ENCODE data around the gene SFXN4.
A peak's percentile ranks its signal among the peaks of the same experiment; 100 is the strongest.
"Not testable (repeated sequence)": the region's sequence is repeated elsewhere in the genome, so short reads cannot be mapped to it uniquely, and the experiment has no call there.

Gene SFXN4

DNA sequence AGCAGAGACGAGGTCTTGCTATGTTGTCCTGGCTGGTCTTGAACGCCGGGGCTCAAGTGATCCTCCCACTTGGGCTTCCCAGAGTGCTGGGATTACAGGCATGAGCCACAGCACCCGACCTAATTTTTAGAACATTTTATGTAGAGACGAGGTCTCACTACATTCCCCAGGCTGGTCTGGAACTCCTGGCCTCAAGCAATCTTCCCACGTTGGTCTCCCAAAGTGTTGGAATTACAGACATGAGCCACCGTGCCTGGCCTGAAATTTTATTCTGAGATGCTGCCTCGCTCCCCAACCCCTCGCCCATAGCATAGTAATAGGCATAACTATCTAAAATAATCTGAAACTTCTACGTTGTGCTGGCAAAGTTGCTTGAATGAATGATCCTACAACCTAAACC, 21.9 kb downstream of the SFXN4 start:
- no peak for DNase-seq (ENCODE audit: low spot score)

GRCh38 chr10:119140603-119141245, 24.8 kb downstream of the SFXN4 start:
- no peak for DNase-seq (ENCODE audit: low spot score)

GRCh38 chr10:119139464-119140067, 25.9 kb downstream of the SFXN4 start:
- DNase-seq (ENCODE audit: low spot score) = peak; percentile 65

DNA sequence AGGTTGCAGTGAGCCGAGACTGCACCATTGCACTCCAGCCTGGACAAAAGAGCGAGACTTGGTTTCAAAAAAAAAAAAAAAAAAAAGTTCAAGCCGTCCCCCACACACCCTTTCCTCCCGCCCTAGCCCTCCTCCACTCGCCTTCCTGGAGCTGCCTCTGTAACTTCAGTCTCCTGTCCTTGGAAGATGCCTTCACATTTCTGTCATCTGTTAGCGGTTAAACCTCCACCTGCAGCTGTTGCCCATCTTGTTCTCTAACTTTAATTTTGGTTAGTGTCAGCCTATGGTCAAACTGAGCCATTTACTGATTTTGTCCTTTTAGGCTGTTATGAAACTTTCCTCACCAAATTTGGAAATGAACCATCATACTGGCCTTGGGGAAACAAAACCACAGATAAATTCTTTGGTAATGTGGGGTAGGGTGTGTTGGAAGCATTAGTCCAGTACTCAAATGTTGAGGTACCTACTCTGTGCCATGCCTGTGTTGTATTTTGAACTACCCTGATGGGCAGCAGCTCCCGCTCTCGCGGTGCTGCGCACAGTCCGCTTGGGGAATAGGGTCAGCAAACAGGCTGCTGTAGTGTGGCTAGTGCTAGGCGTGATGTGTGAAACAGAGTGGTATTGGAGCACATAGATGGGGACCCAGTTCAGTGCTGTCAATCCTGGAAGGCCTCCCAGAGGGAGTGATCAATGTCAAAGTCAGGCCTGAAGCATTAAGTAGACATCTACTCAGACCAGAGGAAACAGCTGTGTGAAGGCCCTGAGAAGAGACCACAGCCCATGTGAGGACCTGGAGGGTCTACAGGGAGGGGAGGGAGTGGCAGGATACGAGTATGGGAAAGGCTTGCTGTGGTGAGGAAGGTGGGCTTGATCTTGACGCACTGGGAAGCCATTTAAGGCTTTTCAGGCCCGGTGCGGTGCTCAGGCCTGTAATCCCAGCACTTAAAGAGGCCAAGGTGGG, 26.9 kb downstream of the SFXN4 start:
- no peak for DNase-seq (ENCODE audit: low spot score)

GRCh38 chr10:119137878-119138277, 27.6 kb downstream of the SFXN4 start:
- DNase-seq (ENCODE audit: low spot score) = not testable (repeated sequence)

GRCh38 chr10:119136084-119136483, 29.4 kb downstream of the SFXN4 start:
- DNase-seq (ENCODE audit: low spot score) = no peak

GRCh38 chr10:119135513-119135881, 30.0 kb downstream of the SFXN4 start:
- no peak for DNase-seq (ENCODE audit: low spot score)

DNA sequence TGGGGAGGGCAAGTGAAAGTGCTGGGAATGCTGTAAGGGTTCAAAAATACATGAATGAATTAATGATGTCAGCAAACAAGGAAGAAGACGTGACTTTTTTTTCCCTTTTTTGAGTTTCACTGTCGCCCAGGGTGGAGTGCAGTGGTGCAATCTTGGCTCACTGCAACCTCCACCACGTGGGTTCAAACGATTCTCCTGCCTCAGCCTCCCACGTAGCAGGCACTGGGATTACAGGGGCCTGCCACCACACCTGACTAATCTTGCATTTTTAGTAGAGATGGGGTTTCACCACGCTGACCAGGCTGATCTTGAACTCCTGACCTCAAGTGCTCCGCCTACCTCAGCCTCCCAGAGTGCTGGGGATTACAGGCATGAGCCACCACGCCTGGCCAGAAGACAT, 31.6 kb downstream of the SFXN4 start:
- no peak for DNase-seq (ENCODE audit: low spot score)

GRCh38 chr10:119132521-119133345, 32.8 kb downstream of the SFXN4 start:
- no peak for DNase-seq (ENCODE audit: low spot score)

GRCh38 chr10:119131512-119132240, 33.8 kb downstream of the SFXN4 start:
- no peak for DNase-seq (ENCODE audit: low spot score)

DNA sequence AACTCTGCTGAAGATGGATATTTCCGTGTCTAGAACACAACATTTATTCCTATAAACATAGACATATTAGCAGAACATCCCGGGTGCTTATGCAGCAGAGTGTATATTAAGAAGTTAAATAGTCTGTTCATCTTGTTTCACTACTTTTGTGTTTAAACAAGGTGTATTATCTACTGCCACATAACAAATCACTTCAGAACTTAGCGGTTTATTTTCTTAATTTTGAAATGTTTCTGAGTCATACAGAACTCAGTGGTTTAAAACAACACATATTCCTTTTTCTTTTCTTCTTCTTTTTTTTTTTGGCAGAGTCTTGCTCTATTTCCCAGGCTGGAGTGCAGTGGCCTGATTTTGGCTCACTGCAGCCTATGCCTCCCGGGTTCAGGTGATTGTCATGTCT, 35.8 kb downstream of the SFXN4 start:
- DNase-seq (ENCODE audit: low spot score) = no peak

DNA sequence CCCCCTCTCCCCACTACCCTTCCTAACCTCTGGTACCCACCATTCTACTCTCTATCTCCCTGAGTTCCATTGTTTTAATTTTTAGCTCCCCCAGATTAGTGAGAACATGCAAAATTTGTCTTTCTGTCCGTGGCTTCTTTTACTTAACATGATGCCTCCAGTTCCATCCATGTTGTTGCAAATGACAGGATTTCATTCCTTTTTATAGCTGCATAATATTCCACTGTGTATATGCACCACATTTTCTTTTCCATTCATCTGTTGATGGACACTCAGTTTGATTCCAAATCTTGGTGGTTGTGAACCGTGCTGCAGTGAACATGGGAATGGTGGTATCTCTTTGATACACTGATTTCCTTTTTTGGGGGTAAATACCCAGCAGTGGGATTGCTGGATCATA, 39.6 kb downstream of the SFXN4 start:
- no peak for DNase-seq (ENCODE audit: low spot score)

DNA sequence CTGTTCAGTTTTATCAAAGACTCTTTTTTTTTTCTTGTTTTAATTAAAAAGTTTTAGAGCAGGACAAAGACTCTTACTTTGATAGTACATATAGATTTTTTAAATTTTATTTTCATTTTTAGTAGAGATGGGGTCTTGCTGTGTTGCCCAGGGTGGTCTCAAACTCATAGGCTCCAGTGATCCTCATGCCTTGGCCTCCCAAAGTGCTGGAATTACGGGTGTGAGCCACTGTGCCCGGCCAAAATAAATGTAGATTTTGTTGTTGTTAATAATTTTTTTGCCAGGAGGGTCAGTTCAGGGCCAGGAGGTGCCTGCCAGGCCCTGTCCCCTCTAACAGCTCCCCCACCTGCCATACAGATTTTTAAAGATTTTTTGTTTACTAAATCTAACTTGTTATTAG, 44.6 kb downstream of the SFXN4 start:
- no peak for DNase-seq (ENCODE audit: low spot score)

DNA sequence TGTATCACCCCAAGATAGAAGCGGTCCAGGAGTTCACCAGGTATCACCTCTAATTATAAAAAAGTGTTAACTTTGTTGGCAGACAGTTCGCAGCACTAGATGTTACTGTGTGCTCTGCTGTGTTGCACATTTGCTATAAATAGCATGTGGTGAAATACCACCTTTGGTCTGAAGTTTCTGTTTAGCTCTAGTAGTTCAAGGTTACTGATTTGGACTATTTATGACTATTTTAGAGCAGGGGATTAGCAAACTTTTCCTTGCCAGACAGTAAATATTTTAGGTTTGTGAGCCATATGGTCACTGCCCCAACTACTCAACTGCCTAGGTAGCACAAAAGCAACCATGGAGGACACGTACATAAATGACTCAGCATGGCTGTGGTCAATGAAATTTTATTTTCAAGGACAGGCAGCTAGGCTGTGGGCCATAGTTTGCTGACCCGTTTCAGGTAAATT, 45.1 kb downstream of the SFXN4 start:
- DNase-seq (ENCODE audit: low spot score) = no peak

DNA sequence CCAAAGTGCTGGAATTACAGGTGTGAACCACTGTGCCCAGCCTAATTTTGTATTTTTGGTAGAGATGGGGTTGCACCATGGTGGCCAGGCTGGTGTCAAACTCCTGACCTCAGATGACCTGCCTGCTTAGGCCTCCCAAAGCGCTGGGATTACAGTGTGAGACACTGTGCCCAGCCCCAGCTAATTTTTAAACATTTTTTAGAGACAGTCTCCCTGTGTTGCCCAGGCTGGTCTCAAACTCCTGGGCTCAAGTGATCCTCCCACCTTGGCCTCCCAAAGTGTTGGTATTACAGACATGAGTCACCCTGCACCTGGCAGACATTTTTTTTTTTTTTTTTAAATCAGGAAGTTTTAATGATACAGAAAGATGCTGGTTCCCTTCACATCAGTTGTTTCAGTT, 46.1 kb downstream of the SFXN4 start:
- DNase-seq (ENCODE audit: low spot score) = no peak

DNA sequence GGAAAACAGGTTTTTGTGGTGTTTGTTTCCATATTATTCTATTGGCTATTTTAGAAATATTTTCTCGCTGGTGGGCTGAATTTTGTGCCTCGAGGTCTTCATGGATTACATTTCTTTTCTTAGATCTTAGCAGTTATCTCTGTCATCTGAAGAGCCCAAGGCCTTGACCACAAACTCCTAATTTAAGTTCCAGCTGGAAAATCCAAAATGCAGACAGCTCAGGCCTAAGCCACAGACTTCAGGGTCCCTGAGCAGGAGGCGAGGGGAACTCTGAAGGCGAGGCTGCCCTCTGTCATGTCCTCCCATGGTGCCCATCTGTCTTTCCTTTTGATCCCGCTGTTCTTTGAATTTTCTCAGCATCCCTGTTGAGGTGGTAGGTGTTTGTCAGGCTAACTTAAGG, 47.3 kb downstream of the SFXN4 start:
- no peak for DNase-seq (ENCODE audit: low spot score)

- DNase-seq (ENCODE audit: low spot score) = no peak
Measured at GRCh38 chr10:119116326-119116951, 49.1 kb downstream of the SFXN4 start.

- DNase-seq (ENCODE audit: low spot score) = no peak
Measured at GRCh38 chr10:119115926-119116325, 49.6 kb downstream of the SFXN4 start.

DNA sequence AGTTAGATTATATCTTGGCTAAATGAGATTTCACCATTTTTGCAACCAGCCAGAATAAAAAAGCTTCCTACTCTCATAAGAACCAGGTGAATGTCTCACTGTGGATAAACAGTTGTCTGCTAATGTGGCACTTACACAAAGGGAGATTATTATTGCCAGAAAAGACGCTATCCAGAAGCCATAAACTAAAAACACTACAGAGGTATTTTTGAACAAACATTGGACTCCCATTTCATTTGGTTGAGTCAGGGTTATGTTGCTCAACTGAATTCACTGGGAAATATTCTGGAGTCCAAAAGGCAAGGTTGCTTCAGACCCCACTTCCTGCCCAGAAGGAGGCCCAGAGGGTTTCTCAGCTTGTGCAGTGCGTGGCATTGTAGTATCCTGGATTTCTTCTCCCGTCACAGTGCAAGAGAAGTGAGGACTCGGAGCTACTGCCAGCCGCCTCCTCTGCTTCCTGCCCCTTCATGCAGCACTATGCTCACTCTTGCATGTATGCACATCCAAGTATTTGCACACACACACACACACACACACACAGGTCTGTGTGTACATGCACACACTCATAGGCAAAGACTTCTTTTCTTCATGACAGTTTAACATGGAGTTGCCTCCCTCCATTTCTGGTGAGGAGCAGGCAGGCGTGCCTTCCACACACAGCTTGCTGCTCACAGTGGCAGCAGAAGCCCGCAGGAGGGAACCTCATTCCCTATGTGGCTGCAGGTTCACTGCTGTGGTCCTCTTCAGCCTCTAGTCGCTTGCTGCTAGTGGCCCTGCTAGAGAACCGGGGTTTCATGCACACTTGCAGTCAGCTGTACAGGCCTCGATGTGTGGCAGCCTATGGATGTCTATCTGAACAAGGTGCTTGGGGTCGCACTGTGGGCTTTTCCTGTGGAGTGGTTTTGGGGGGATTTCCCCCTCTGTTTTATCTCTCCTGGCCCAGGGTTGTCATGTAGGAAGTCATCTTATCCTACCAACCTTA, 51.5 kb downstream of the SFXN4 start:
- DNase-seq (ENCODE audit: low spot score) = peak; percentile 85

DNA sequence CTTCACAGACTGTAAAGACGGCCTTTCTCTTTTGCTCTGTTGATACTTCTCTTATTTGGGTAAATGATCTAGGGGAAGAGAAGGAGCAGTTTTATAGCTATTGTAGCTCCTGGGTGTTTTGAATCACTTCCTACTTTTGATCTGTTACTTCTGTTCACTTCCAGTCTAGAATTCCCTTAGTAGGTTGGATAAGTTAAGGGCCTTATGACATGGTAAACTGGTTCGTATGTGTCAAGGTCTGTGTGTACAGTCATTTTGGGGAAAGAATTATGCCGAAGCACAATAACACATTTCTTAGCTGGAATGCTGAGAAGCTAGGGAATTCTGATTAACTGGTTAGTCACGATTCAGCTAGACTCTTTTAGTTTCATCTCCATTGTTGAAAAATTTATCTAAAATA, 53.5 kb downstream of the SFXN4 start:
- DNase-seq (ENCODE audit: low spot score) = peak; percentile 49

Measured in AG08395 (cell line).